AG10803 (cell line): ENCODE measurements around the gene GREM1.
A peak's percentile ranks its signal among the peaks of the same experiment; 100 is the strongest.

Experiments
- DNase-seq: peaks from one replicate; pipeline ENCODE4 v3.0.0; 2010; ENCODE audit warnings: low read depth
- H3K4me3 ChIP-seq: 2 replicates; pipeline ENCODE4 v1.5.1; 2011; ENCODE audit warnings: mild to moderate bottlenecking, low read length, control low read depth
- TF ChIP-seq, protein P1 (sequence below): conservative IDR thresholded peaks from 2 replicates; pipeline ENCODE4 v1.5.1; 2011; ENCODE audit warnings: mild to moderate bottlenecking, low read length, control low read depth, inconsistent platforms

Gene GREM1

DNA sequence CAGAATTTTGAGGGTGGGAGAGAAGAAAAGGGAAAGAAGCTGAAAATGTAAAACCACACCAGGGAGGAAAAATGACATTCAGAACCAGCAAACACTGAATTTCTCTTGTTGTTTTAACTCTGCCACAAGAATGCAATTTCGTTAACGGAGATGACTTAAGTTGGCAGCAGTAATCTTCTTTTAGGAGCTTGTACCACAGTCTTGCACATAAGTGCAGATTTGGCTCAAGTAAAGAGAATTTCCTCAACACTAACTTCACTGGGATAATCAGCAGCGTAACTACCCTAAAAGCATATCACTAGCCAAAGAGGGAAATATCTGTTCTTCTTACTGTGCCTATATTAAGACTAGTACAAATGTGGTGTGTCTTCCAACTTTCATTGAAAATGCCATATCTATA lies 15.5 kb downstream of the GREM1 start:
- no peak overlapping the region for H3K4me3 ChIP-seq
- peak; percentile 57 for DNase-seq
- TF ChIP-seq, protein P1, sequence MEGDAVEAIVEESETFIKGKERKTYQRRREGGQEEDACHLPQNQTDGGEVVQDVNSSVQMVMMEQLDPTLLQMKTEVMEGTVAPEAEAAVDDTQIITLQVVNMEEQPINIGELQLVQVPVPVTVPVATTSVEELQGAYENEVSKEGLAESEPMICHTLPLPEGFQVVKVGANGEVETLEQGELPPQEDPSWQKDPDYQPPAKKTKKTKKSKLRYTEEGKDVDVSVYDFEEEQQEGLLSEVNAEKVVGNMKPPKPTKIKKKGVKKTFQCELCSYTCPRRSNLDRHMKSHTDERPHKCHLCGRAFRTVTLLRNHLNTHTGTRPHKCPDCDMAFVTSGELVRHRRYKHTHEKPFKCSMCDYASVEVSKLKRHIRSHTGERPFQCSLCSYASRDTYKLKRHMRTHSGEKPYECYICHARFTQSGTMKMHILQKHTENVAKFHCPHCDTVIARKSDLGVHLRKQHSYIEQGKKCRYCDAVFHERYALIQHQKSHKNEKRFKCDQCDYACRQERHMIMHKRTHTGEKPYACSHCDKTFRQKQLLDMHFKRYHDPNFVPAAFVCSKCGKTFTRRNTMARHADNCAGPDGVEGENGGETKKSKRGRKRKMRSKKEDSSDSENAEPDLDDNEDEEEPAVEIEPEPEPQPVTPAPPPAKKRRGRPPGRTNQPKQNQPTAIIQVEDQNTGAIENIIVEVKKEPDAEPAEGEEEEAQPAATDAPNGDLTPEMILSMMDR, result no peak

DNA sequence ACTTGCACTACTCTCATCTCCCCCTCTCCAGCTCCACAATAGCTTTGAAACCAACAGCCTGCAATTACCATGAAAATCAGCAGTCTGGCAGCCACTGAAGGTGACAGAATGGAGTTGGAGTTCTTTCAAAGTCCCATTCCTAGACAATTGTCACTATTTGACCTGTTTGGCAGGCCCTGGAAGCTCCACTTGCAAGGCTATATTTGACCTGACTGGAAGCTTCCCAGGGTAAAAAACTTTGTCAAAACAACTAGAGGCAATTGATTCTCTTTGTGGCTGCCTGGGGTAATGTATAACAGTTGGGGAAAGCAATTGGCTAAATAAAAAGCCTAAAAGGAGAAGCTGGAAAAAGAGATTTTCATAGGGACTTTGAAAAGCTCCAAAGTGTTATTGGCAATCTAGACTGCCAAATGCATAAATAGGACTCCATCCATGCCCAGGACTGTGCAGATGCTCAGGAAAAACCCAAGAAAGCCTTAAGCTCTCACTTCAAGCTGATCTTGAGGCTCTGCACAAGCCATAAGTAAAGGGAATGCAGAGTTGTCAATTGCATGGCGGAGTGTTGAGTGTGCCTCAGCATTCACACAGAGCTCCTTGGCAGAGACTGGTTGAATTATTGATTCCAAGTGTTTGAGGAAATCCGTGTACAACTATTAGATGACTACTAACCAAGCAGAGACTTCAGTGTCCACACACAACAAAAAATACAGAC lies 18.3 kb downstream of the GREM1 start:
- TF ChIP-seq, protein P1, result no peak
- H3K4me3 ChIP-seq, result no peak overlapping the region
- peak; percentile 74 for DNase-seq

DNA sequence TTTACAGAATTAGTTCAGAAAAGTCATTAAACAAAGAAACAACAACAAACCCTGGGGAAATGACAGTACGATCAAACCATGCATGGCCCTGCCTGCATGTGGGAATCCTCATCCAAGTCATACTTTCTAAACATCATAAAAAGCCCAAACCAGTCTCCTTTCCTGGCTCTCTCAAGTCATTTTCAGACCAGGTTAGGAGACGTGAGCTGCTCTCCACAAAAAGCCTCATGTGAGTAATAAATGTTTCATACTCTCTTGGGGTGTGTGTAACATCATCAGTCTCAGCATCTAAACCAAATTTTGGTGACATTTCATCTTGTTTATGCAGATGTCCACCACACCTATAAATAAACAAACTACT lies 18.9 kb downstream of the GREM1 start:
- TF ChIP-seq, protein P1, result no peak
- peak; percentile 63 for DNase-seq
- no peak overlapping the region for H3K4me3 ChIP-seq

DNA sequence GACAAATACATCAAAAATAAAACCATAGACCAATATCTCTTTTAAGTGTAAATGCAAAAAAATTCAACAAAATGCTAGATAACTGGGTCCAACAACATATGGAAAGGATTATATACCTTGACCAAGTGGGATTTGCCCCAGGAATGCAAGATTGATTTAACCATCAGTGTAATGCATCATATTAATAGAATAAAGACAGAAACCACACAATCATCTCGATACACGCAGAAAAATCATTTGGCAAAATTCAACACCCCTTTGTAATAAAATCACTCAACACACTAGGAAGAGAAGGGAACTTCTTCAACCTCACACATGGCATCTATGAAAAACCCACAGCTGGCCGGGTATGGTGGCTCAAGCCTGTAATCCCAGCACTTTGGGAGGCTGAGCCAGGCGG lies 19.5 kb downstream of the GREM1 start:
- DNase-seq, result peak; percentile 71
- H3K4me3 ChIP-seq, result no peak overlapping the region
- TF ChIP-seq, protein P1, result no peak

DNA sequence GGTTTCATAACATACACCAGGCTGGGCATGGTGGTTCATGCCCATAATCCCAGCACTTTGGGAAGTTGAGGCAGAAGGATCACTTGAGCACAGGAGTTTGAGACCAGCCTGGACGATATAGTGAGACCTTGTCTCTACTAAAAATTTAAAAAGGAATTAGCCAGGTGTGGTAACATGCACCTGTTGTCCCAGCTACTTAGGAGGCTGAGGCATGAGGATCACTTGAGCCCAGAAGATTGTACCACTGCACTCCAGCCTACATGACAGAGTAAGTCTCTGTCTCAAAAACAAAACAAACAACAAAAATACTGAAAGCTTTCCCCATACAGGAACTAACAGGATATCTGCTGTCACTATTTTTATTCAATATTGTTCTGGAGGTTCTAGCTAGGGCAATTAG lies 20.9 kb downstream of the GREM1 start:
- H3K4me3 ChIP-seq, result no peak overlapping the region
- TF ChIP-seq, protein P1, result no peak
- DNase-seq, result peak; percentile 65

DNA sequence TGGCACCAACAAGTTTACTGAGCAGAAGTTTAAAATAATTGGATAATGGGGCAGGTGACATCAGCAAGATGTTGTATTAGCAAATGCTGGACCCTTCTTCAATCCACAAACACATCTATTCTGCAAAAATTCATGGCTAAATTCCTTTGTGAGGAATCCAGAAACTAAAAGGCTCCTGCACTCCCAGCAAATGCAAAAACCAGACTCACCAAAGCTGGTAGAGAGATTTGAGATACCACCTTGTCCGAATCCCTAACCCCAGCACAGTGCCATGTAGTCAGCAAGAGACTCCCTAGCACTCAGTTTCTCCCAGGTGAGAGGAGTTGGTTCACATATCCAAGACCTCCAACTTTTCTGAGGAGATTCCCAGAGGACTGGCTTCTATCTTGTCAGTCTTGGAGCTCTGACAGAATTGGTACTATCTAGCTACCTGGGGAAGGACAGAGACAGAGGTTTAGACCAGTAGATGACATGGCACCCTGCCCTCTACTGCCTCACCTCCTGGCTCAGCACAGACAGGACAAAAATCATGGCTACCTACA lies 21.8 kb downstream of the GREM1 start:
- H3K4me3 ChIP-seq, result no peak overlapping the region
- DNase-seq, result no peak
- TF ChIP-seq, protein P1, result no peak

DNA sequence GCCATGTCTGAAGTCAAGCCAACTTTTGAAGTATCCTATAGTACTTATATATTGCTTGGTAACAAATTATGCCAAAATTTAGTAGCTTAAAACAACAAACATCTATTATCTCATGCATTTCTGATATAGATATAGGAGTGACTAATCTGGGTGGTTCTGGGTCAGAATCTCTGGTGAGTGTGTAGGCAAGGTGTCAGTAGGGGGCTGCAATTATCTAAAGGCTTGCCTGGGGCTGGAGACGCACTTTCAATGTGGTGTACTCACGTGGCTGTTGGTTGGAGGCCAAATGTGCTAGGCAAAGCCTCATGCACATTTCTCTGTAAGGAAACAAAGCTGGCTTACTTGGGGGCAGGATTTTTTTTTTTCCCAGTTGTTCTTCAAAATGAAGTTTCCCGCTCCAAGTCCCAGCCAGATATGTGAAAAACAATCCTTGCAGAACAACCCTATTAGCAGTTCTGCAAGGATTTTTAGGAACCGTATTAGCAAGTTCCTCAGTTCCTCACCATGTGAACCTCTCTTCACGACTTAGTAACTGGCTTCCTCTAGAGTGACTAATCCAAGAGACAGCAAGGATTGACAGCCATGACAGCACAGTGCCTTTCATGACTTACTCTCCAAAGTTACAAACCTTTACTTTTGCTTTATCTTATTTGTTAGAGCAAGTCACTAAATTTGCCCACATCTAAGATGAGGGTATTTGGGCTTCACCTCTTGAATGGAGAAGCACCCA lies 25.8 kb downstream of the GREM1 start:
- TF ChIP-seq, protein P1, result no peak
- no peak for DNase-seq
- H3K4me3 ChIP-seq, result no peak overlapping the region
